Measurements from ENCODE around the gene DNAJC25. TPM values are rescaled to one million over a fixed set of nuclear protein-coding genes. Genes with fewer than 3 reads are reported as not detected.

DNAJC25 gene
- polyA plus RNA-seq, 2 of the 4 experiments (the other 2 are of a cell fraction): 8.6 to 12.1 TPM

- peak; percentile 5; the same call in 1 of the 2 replicates for TF ChIP-seq PBX3 (IDR thresholded peaks at IDR 0.05)
- TF ChIP-seq RFX5 (IDR thresholded peaks at IDR 0.05): no peak
- TF ChIP-seq RAD21 (conservative IDR thresholded peaks at IDR 0.05 in 1 of 2, IDR thresholded peaks at IDR 0.05 in 1 of 2): 0 out of 5 replicates have a peak, but pooled peaks of 1 of the 2 experiments have one; percentile 12
- peak; percentile 44; the same call in 1 of the 2 replicates for TF ChIP-seq HOXB13 (CRISPR knock-in tag; IDR thresholded peaks at IDR 0.05; ENCODE audit: low read depth)
- TF ChIP-seq JUN (IDR thresholded peaks at IDR 0.05): peak; percentile 95
- peak; percentile 76 for TF ChIP-seq MAX (IDR thresholded peaks at IDR 0.05)
These were observed 31.8 kb upstream of the DNAJC25 start, which contains the start of gene PTGR1 (continued) for GRCh38 chr9:111599092-111599954.

GRCh38 chr9:111599955-111600343, 31.2 kb upstream of the DNAJC25 start:
- CTCF ChIA-PET: interaction anchor here (1.0 to 8.9 kb wide), 5 partner anchors 12 to 161 kb away, joined by 3 to 112 read pairs (median 5); no protein-coding TSS in a partner anchor
- peaks cover 67% of the 10 kb centered on the region for H3K4me1 ChIP-seq

More at GRCh38 chr9:111599955-111600343, 31.2 kb upstream of the DNAJC25 start:
- TF ChIP-seq ATOH8 (CRISPR knock-in tag; IDR thresholded peaks at IDR 0.05; ENCODE audit: low read depth) (no peak; the same call in 1 of the 2 replicates), ZFP36 (IDR thresholded peaks at IDR 0.05; ENCODE audit: borderline replicate concordance, partially characterized antibody) (no peak), HMGXB4 (CRISPR knock-in tag; IDR thresholded peaks at IDR 0.05; ENCODE audit: borderline replicate concordance) (no peak), PBX3 (IDR thresholded peaks at IDR 0.05) (no peak), GATA3 (IDR thresholded peaks at IDR 0.05; ENCODE audit: borderline replicate concordance) (no peak), RAD21 (conservative IDR thresholded peaks at IDR 0.05 in 1 of 2, IDR thresholded peaks at IDR 0.05 in 1 of 2) (no peak), BCL3 (IDR thresholded peaks at IDR 0.05) (no peak), MYC (IDR thresholded peaks at IDR 0.05; ENCODE audit: borderline replicate concordance, low read length) (no peak), ZSCAN20 (CRISPR knock-in tag; IDR thresholded peaks at IDR 0.05) (no peak), ZNF302 (CRISPR knock-in tag; IDR thresholded peaks at IDR 0.05) (no peak), JUN (IDR thresholded peaks at IDR 0.05) (no peak), ESRRA (IDR thresholded peaks at IDR 0.05; ENCODE audit: borderline replicate concordance, low read length) (no peak), KDM5A (IDR thresholded peaks at IDR 0.05) (no peak)
- POLR2A ChIA-PET: interaction anchor here (0.6 to 4.6 kb wide), 4 partner anchors 13 to 31 kb away, joined by 4 to 37 read pairs (median 12); partner anchors contain the start of gene DNAJC25
- peak overlapping the region; percentile 92 to 94 for H3K27ac ChIP-seq
- ATAC-seq (peak; percentile 12 to 37; a peak in 5 of 6 replicates), DNase-seq (ENCODE audit: low read depth in 1 of 2, low spot score in 1 of 2) (peak in 1 of 2 experiments; percentile 32), FAIRE-seq (no peak)
- 62% methylated on average over 9 of the region's 17 CpGs for WGBS (ENCODE audit: missing lambda C conversion rate)
- peak overlapping the region; percentile 74 for H3K4me2 ChIP-seq
- H3K9me3 ChIP-seq: 0 out of 3 replicates have a peak, but pooled peaks cover 4% of the 10 kb centered on the region
- peak overlapping the region; percentile 96 for H3K4me3 ChIP-seq
